Kidney epithelial cell (primary cell): Measurements from ENCODE around the gene USP21. TPM values are rescaled to one million over a fixed set of nuclear protein-coding genes. Genes with fewer than 3 reads are reported as not detected.

Source experiments
- DNase-seq: peaks from one replicate; pipeline ENCODE4 v3.0.0-alpha.2; 2010; ENCODE audit warnings: low read depth
- H3K27me3 ChIP-seq: 2 replicates; pipeline ENCODE4 v1.6.0; 2011; ENCODE audit warnings: low read length; ENCODE audit not compliant: control insufficient read depth, insufficient read depth
- H3K36me3 ChIP-seq: 2 replicates; pipeline ENCODE4 v1.5.1; 2011; ENCODE audit warnings: low read length; ENCODE audit not compliant: control insufficient read depth, insufficient read depth
- H3K4me3 ChIP-seq: 2 replicates; pipeline ENCODE4 v1.5.1; 2011; ENCODE audit warnings: low read depth, mild to moderate bottlenecking, control low read depth, low read length
- total RNA-seq: library from RNA; depleted of rRNA; stranded (reverse); fragments of >200 nt; gene quantifications from 2 replicates; pipeline ENCODE4 v1.2.3, GENCODE V29; 2015
- TF ChIP-seq, protein P1 (sequence below): IDR thresholded peaks from 2 replicates; pipeline ENCODE4 v1.5.1; 2011; ENCODE audit warnings: mild to moderate bottlenecking, moderate library complexity, low read length, control low read depth, inconsistent platforms; ENCODE audit not compliant: insufficient read depth, poor library complexity, severe bottlenecking

The USP21 gene
- total RNA-seq, 1 donor from 2014 or later, result 10.5 TPM

DNA sequence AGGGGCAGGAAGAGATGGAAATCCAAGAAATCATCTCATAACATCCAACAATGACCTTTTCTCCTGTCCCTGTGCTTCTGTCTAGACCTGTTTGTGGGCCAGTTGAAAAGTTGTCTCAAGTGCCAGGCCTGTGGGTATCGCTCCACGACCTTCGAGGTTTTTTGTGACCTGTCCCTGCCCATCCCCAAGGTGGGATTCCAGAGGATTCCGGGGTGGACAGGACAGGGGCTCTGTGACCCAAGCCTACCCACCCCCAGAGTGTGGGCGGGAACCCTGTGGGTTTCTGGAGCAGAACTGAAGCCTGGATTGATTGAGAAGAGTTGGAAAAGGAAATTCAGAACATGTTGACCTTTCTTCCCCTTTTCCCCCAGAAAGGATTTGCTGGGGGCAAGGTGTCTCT lies 4.5 kb downstream of the USP21 start:
- Histone ChIP-seq H3K4me3 (no peak overlapping the region), H3K27me3 (no peaks in the 10 kb centered on the region), H3K36me3 (peaks cover 2% of the 10 kb centered on the region)
- TF ChIP-seq, protein P1, sequence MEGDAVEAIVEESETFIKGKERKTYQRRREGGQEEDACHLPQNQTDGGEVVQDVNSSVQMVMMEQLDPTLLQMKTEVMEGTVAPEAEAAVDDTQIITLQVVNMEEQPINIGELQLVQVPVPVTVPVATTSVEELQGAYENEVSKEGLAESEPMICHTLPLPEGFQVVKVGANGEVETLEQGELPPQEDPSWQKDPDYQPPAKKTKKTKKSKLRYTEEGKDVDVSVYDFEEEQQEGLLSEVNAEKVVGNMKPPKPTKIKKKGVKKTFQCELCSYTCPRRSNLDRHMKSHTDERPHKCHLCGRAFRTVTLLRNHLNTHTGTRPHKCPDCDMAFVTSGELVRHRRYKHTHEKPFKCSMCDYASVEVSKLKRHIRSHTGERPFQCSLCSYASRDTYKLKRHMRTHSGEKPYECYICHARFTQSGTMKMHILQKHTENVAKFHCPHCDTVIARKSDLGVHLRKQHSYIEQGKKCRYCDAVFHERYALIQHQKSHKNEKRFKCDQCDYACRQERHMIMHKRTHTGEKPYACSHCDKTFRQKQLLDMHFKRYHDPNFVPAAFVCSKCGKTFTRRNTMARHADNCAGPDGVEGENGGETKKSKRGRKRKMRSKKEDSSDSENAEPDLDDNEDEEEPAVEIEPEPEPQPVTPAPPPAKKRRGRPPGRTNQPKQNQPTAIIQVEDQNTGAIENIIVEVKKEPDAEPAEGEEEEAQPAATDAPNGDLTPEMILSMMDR, result no peak
- DNase-seq, result no peak

DNA sequence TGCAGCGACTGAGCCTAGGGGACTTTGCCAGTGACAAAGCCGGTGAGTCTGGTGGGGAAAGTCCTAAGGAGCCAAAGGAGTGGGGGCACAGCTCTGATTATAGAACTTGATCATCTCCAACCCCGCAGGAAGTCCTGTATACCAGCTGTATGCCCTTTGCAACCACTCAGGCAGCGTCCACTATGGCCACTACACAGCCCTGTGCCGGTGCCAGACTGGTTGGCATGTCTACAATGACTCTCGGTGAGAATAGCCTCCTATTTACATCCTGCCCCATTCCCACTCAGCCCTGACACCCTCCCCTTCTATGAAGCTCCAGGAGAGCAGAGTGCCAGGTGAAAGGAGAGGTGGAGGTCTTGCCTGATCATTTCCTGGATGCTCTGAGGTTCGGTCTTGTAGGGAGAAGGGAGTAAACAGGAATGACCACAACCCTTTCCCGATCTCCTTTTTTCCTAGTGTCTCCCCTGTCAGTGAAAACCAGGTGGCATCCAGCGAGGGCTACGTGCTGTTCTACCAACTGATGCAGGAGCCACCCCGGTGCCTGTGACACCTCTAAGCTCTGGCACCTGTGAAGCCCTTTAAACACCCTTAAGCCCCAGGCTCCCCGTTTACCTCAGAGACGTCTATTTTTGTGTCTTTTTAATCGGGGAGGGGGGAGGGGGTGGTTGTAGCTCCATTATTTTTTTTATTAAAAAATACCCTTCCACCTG lies 5.8 kb downstream of the USP21 start:
- TF ChIP-seq, protein P1, result no peak
- DNase-seq, result no peak
- H3K4me3 ChIP-seq, result peak overlapping the region; percentile 80
- no peaks in the 10 kb centered on the region for H3K27me3 ChIP-seq
- H3K36me3 ChIP-seq, result peaks cover 4% of the 10 kb centered on the region

DNA sequence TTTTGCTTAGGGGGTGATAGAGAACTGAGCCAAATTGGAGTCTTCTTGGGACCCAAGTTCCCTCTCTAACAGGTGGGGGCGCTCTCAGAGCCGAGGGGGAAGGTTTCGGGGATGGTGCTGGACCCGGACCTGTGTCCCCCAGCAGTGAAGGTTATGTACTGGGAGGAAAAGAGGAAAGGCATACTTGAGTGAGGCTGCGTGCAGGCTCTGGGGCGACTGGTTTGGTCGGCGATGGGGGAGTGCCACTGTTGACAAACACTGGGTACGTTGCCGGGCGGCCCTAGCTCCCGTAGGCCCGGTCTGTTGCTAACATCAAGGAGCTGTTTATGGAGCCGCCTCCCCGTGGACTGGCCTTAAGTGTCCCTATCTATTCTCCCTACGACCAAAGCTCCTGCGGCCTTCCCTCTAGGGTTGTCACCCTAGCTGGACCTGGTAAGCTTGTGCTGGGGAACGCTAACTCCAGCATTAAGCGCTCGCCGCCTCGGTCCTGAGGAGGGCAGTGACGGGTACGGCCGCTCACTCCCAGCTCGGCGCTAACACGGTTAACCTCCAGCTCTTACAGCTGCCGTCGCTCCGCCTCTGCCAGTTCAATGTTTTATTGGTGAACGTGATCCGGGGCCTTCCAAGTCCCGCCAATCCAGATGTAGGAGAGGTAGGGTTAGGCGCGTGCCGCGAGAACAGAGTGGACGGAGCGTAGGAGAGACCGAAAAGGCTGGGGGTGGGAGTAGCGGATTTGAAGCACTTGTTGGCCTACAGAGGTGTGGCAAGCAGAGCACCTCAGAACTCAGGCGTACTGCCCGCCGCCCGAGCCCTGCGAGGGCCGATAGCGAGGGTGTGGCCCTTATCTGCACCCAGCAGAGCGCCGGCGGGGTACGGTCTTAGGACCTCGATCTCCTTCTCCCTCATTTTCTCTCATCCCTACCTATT lies 6.7 kb downstream of the USP21 start, which contains the start of gene PPOX:
TSS of gene PPOX (plus strand) at position 685 of the 927 bp plus-strand sequence. CDS start 422 bp downstream, outside the sequence.
- Histone ChIP-seq H3K36me3 (peaks cover 4% of the 10 kb centered on the region), H3K4me3 (peak within 1 kb of the TSS; percentile 80), H3K27me3 (no peaks in the 10 kb centered on the region)
- TF ChIP-seq, protein P1, result peak; percentile 67
- DNase-seq, result peak; percentile 97

DNA sequence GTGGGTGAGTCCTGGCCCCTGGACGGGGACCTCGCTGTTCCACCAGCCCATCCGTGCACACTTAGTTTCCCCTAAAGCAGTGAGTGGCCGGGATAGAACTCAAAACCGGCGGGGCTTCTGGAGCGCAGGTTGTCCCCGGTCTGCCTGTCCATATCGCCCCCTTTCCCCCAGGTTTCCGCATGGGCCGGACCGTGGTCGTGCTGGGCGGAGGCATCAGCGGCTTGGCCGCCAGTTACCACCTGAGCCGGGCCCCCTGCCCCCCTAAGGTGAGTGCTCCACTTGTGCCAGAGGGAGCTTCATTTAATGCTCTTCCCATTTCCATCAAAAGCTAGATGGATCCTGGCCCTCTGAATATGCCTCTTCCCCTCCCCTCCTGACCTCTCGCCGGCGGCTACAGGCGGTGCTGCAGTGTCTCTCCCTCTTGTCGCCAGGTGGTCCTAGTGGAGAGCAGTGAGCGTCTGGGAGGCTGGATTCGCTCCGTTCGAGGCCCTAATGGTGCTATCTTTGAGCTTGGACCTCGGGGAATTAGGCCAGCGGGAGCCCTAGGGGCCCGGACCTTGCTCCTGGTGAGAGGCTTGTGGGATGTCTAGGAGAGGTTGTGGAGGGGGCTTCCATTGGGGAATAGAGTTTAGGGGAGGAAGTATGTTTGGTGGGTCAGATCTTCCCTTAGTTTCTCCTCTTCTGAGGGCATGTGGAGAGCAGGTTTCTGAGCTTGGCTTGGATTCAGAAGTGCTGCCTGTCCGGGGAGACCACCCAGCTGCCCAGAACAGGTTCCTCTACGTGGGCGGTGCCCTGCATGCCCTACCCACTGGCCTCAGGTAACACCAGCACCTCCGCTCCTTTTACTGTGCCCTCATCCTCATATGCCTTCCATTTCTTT lies 7.6 kb downstream of the USP21 start:
- Histone ChIP-seq H3K27me3 (no peaks in the 10 kb centered on the region), H3K36me3 (peaks cover 5% of the 10 kb centered on the region), H3K4me3 (peak overlapping the region; percentile 80)
- no peak for DNase-seq
- TF ChIP-seq, protein P1, result no peak

DNA sequence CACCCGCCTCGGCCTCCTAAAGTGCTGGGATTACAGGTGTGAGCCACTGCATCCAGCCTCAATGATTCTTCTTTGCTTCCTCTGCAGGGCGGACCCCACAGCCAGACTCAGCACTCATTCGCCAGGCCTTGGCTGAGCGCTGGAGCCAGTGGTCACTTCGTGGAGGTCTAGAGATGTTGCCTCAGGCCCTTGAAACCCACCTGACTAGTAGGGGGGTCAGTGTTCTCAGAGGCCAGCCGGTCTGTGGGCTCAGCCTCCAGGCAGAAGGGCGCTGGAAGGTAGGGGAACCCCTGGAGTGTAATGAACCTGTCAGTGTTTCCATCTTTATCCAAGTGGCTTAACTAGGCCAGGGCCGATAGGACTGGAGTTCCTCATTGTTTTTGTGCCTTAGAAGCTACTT lies 9.6 kb downstream of the USP21 start:
- Histone ChIP-seq H3K4me3 (no peak overlapping the region), H3K36me3 (peaks cover 5% of the 10 kb centered on the region), H3K27me3 (no peaks in the 10 kb centered on the region)
- no peak for DNase-seq
- TF ChIP-seq, protein P1, result no peak
